Activated CD4-positive, alpha-beta memory T cell treated with anti-CD3 and anti-CD28 coated beads, Interleukin-2, amount 10 ng/mL, durations not matched to agents 7 days and 5 days (primary cell): ENCODE measurements around the gene LRRC70. TPM values are rescaled to one million over a fixed set of nuclear protein-coding genes. Genes with fewer than 3 reads are reported as not detected.

Experiments used
- CTCF ChIA-PET: fragments of 350-600 bp; sonication (Branson Sonifier 250); formaldehyde crosslinking; loops from one replicate; lab custom pipeline; 2021; ENCODE audit warnings: antibody characterized with exemption, inconsistent platforms; lab: Charles Lee
- POLR2A ChIA-PET: fragments of 350-600 bp; sonication (Branson Sonifier 250); formaldehyde crosslinking; loops from one replicate; lab custom pipeline; 2021; ENCODE audit warnings: antibody characterized with exemption; lab: Charles Lee
- DNase-seq: peaks from one replicate; pipeline ENCODE4 v3.0.0-alpha.2; 2020
- H3K27ac Mint-ChIP-seq: one replicate; pipeline ENCODE4 v1.8.0; 2021; ENCODE audit warnings: mild to moderate bottlenecking, mixed read lengths
- H3K27me3 Mint-ChIP-seq: one replicate; pipeline ENCODE4 v1.8.0; 2021; ENCODE audit warnings: mixed read lengths
- H3K36me3 Mint-ChIP-seq: one replicate; pipeline ENCODE4 v1.8.0; 2021; ENCODE audit warnings: low read depth, mixed read lengths
- H3K4me1 Mint-ChIP-seq: one replicate; pipeline ENCODE4 v1.8.0; 2021; ENCODE audit warnings: mixed read lengths
- H3K4me3 Mint-ChIP-seq: one replicate; pipeline ENCODE4 v1.8.0; 2021; ENCODE audit warnings: mild to moderate bottlenecking, mixed read lengths
- H3K9me3 Mint-ChIP-seq: one replicate; pipeline ENCODE4 v1.8.0; 2021; ENCODE audit warnings: mixed read lengths
- total RNA-seq, 2 experiments: library from RNA; stranded (reverse); gene quantifications; one replicate each; pipeline ENCODE4 v1.2.3, GENCODE V29; 2021

LRRC70 gene
- total RNA-seq, 2 experiments from 2014 or later, result 0.95 to 1.2 TPM

DNA sequence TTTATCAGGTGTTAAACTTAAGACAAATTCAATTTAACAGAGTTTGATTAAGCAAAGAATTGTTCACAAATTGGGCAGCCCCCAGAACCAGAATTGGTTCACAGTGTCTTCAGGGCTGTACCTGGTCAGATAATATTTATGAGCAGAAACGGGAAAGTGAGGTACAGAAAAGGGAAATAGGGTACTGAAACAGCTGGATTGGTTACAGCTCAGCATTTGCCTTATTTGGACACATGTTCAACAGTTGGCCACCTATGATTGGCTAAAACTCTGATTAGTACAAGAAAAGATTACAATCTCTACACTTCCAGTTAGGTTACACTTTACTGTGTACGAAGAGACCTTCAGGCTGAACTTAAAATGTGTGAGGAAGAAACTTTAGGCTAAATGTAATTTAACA lies 18.7 kb downstream of the LRRC70 start:
- ChIA-PET CTCF (no interaction called here), POLR2A (no interaction called here)
- H3K4me1 Mint-ChIP-seq, result peaks cover 1% of the 10 kb centered on the region
- H3K27ac Mint-ChIP-seq, result no peak overlapping the region
- no peak overlapping the region for H3K4me3 Mint-ChIP-seq
- H3K9me3 Mint-ChIP-seq, result no peaks in the 10 kb centered on the region
- no peak for DNase-seq
- no peaks in the 10 kb centered on the region for H3K27me3 Mint-ChIP-seq
- peaks cover 13% of the 10 kb centered on the region for H3K36me3 Mint-ChIP-seq

- H3K27ac Mint-ChIP-seq, result no peak overlapping the region
- ChIA-PET CTCF (no interaction called here), POLR2A (interaction anchor here (0.6 kb wide), 1 partner anchor 22 kb away, joined by 4 read pairs; the partner anchor contains the start of gene LRRC70)
- H3K9me3 Mint-ChIP-seq, result no peaks in the 10 kb centered on the region
- no peak overlapping the region for H3K4me3 Mint-ChIP-seq
- peaks cover 3% of the 10 kb centered on the region for H3K4me1 Mint-ChIP-seq
- peaks cover 5% of the 10 kb centered on the region for H3K36me3 Mint-ChIP-seq
- no peak for DNase-seq
- no peaks in the 10 kb centered on the region for H3K27me3 Mint-ChIP-seq
Observed at GRCh38 chr5:62600560-62601252, 22.1 kb downstream of the LRRC70 start.

GRCh38 chr5:62603934-62604333 lies 25.3 kb downstream of the LRRC70 start:
- ChIA-PET CTCF (no interaction called here), POLR2A (no interaction called here)
- DNase-seq, result no peak
- Mint-ChIP-seq H3K27ac (no peak overlapping the region), H3K9me3 (no peaks in the 10 kb centered on the region), H3K36me3 (peaks cover 14% of the 10 kb centered on the region), H3K4me1 (peaks cover 8% of the 10 kb centered on the region), H3K27me3 (no peaks in the 10 kb centered on the region), H3K4me3 (no peak overlapping the region)

DNA sequence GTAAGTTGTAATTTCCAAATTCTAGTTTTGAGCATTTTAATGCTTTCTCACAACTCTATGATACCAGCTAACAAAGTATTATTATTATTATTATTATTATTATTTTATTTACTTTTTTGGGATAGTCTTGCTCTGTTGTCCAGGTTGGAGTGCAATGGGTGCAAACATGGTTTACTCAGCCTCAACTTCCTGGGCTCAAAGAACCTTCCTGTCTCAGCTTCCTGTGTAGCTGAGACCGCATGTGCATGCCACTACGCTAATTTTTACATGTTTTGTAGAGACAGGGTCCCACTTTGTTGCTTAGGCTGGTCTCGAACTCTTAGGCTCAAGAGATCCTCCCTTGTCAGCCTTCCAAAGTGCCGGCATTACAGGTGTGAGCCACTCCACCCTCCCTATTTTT lies 27.0 kb downstream of the LRRC70 start:
- ChIA-PET CTCF (interaction anchor here (0.7 to 1.1 kb wide), 2 partner anchors 32 to 146 kb away, joined by 3 to 4 read pairs; no protein-coding TSS in a partner anchor), POLR2A (interaction anchor here (0.6 to 0.8 kb wide), 2 partner anchors 13 to 44 kb away, joined by 3 read pairs; no protein-coding TSS in a partner anchor)
- H3K27ac Mint-ChIP-seq, result no peak overlapping the region
- H3K36me3 Mint-ChIP-seq, result peaks cover 18% of the 10 kb centered on the region
- peaks cover 1% of the 10 kb centered on the region for H3K9me3 Mint-ChIP-seq
- H3K27me3 Mint-ChIP-seq, result no peaks in the 10 kb centered on the region
- DNase-seq, result no peak
- H3K4me1 Mint-ChIP-seq, result peaks cover 8% of the 10 kb centered on the region
- H3K4me3 Mint-ChIP-seq, result no peak overlapping the region

DNA sequence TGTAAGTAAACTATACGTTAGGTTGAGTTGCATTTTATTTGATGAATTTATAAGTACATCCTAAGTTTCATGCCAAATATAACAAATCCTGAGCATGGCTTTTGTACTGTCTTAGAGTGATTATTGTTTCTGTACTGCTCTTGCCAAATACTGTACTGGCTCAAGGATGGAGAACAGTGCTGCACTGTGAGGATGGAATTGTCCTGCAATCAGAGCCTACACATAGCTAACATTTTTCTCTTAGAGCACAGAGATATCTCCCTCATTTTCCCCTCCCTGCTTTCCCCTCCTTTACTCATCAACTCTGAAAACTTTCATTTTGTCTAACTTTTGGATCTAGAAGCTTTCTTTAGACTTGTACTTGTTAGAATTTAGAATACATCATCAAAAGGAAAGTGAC lies 28.3 kb downstream of the LRRC70 start:
- peaks cover 7% of the 10 kb centered on the region for H3K4me1 Mint-ChIP-seq
- H3K27me3 Mint-ChIP-seq, result no peaks in the 10 kb centered on the region
- ChIA-PET CTCF (no interaction called here), POLR2A (no interaction called here)
- no peak overlapping the region for H3K4me3 Mint-ChIP-seq
- peaks cover 1% of the 10 kb centered on the region for H3K9me3 Mint-ChIP-seq
- peaks cover 22% of the 10 kb centered on the region for H3K36me3 Mint-ChIP-seq
- no peak for DNase-seq
- H3K27ac Mint-ChIP-seq, result no peak overlapping the region

GRCh38 chr5:62607615-62608014 lies 29.0 kb downstream of the LRRC70 start:
- H3K4me3 Mint-ChIP-seq, result no peak overlapping the region
- H3K36me3 Mint-ChIP-seq, result peaks cover 22% of the 10 kb centered on the region
- no peaks in the 10 kb centered on the region for H3K27me3 Mint-ChIP-seq
- ChIA-PET POLR2A (no interaction called here), CTCF (interaction anchor here (1.0 kb wide), 1 partner anchor 24 kb away, joined by 3 read pairs; no protein-coding TSS in a partner anchor)
- no peak overlapping the region for H3K27ac Mint-ChIP-seq
- DNase-seq, result no peak
- H3K4me1 Mint-ChIP-seq, result peaks cover 7% of the 10 kb centered on the region
- H3K9me3 Mint-ChIP-seq, result peaks cover 1% of the 10 kb centered on the region

DNA sequence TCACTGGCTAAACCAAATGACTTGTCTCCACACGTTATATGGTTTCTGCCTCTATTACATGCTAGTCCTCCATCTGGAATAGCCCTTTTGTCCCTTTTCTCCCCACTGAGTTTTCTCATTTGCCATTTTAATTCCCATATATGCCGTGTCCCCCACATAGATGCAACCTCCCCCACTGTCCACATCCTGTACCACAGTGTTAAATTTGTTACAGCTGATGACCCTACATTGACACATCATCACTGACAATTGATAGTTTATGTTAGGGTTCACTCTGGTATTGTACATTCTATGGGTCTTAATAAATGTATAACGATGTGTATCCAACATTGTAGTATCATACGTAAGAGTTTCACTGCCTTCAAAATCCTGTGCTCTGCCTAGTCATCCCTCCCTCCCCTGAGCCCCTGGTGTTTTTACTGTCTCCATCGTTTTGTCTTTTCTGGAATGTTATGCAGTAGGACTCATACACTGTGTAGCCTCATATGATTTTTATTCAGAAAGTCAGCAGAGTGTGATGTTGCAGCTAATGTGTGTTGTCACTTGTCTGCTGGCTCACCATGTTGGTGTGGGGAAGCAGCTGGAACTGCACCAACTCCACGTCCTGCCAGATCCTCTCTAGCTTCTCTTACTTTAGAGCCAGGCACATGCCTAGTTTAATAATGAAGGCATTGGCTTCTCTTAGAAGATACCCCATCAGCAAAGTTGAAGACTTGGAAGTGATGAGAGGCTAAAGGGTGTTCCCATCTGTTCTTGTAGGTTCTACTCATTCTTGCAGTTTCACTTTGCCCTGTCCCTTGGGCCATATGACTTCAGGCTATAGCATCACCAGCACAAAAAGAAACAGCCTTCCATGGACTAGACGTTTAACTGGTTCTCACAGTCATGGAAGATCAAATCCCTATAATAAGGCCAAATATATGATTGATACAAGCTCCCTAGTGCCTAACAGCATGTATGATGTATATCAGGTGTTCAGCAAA lies 30.2 kb downstream of the LRRC70 start:
- Mint-ChIP-seq H3K4me3 (no peak overlapping the region), H3K9me3 (peaks cover 1% of the 10 kb centered on the region), H3K27me3 (no peaks in the 10 kb centered on the region), H3K36me3 (peaks cover 23% of the 10 kb centered on the region), H3K27ac (no peak overlapping the region), H3K4me1 (peaks cover 7% of the 10 kb centered on the region)
- CTCF ChIA-PET, result no interaction called here
- no peak for DNase-seq
- POLR2A ChIA-PET, result no interaction called here

GRCh38 chr5:62614355-62614754 lies 35.7 kb downstream of the LRRC70 start:
- no peak overlapping the region for H3K27ac Mint-ChIP-seq
- H3K4me1 Mint-ChIP-seq, result no peaks in the 10 kb centered on the region
- no peaks in the 10 kb centered on the region for H3K27me3 Mint-ChIP-seq
- CTCF ChIA-PET, result no interaction called here
- peaks cover 7% of the 10 kb centered on the region for H3K36me3 Mint-ChIP-seq
- POLR2A ChIA-PET, result no interaction called here
- no peak for DNase-seq
- peaks cover under 1% of the 10 kb centered on the region for H3K9me3 Mint-ChIP-seq
- no peak overlapping the region for H3K4me3 Mint-ChIP-seq

DNA sequence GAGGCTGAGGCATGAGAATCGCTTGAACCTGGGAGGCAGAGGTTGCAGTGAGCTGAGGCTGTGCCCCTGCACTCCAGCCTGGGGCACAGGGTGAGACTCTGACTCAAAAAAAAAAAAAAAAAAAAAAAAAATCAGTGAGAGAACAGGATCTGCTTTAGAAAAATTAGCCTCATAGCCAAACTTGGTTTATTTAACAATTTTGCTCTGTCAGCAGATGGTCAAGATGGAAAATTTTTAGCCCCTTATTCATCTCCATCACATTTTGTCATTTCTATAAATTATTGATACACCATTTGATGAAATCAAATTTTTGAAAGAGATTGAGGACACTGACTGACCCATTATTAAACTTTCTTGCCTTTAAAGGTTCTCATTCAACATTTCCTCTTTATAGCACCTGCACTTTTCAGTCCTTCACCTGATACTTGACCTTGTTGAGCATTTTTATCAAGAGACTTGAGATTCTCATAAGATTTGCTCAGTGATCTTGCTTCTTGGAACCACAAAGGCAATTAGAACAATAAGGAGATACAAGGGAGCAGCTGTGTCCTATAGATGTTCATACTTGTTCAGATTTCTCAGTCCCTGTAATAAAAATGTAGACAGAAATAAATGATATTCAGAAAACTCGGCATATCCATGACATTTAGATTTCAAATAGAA lies 38.1 kb downstream of the LRRC70 start:
- no peaks in the 10 kb centered on the region for H3K4me1 Mint-ChIP-seq
- no peak overlapping the region for H3K4me3 Mint-ChIP-seq
- ChIA-PET POLR2A (no interaction called here), CTCF (no interaction called here)
- no peak overlapping the region for H3K27ac Mint-ChIP-seq
- H3K27me3 Mint-ChIP-seq, result no peaks in the 10 kb centered on the region
- no peak for DNase-seq
- H3K36me3 Mint-ChIP-seq, result peaks cover 7% of the 10 kb centered on the region
- H3K9me3 Mint-ChIP-seq, result no peaks in the 10 kb centered on the region

- H3K36me3 Mint-ChIP-seq, result peaks cover 5% of the 10 kb centered on the region
- no peak overlapping the region for H3K27ac Mint-ChIP-seq
- CTCF ChIA-PET, result no interaction called here
- POLR2A ChIA-PET, result no interaction called here
- H3K9me3 Mint-ChIP-seq, result no peaks in the 10 kb centered on the region
- H3K4me1 Mint-ChIP-seq, result no peaks in the 10 kb centered on the region
- no peak for DNase-seq
- H3K4me3 Mint-ChIP-seq, result no peak overlapping the region
- no peaks in the 10 kb centered on the region for H3K27me3 Mint-ChIP-seq
Observed at GRCh38 chr5:62617943-62618342, 39.3 kb downstream of the LRRC70 start.

GRCh38 chr5:62620761-62621160 lies 42.1 kb downstream of the LRRC70 start:
- no peak for DNase-seq
- peaks cover 4% of the 10 kb centered on the region for H3K36me3 Mint-ChIP-seq
- no peak overlapping the region for H3K27ac Mint-ChIP-seq
- H3K27me3 Mint-ChIP-seq, result no peaks in the 10 kb centered on the region
- ChIA-PET CTCF (no interaction called here), POLR2A (no interaction called here)
- H3K4me1 Mint-ChIP-seq, result no peaks in the 10 kb centered on the region
- H3K9me3 Mint-ChIP-seq, result no peaks in the 10 kb centered on the region
- H3K4me3 Mint-ChIP-seq, result no peak overlapping the region

DNA sequence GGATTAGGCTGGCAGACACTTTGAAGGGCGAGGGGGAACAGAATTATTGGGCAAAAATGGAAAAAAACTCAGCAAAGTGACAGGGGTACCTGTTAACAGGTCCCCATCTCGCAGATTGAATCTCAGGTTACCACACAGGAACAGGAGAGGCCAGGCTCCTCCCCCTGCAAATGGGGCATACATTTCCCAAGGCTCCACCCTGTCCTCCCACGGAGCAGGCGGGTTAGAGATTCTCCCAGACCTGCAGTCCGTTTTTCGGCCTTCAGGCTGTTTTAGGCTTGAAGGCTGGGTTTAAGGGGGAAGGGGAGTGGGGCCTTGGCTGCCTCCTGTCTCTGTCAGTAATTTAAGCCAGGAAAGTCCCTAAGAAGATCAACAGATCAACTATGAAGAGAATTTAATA lies 42.7 kb downstream of the LRRC70 start:
- no peak for DNase-seq
- POLR2A ChIA-PET, result no interaction called here
- no peak overlapping the region for H3K4me3 Mint-ChIP-seq
- peaks cover 4% of the 10 kb centered on the region for H3K36me3 Mint-ChIP-seq
- H3K9me3 Mint-ChIP-seq, result no peaks in the 10 kb centered on the region
- CTCF ChIA-PET, result no interaction called here
- H3K4me1 Mint-ChIP-seq, result no peaks in the 10 kb centered on the region
- no peak overlapping the region for H3K27ac Mint-ChIP-seq
- H3K27me3 Mint-ChIP-seq, result no peaks in the 10 kb centered on the region

DNA sequence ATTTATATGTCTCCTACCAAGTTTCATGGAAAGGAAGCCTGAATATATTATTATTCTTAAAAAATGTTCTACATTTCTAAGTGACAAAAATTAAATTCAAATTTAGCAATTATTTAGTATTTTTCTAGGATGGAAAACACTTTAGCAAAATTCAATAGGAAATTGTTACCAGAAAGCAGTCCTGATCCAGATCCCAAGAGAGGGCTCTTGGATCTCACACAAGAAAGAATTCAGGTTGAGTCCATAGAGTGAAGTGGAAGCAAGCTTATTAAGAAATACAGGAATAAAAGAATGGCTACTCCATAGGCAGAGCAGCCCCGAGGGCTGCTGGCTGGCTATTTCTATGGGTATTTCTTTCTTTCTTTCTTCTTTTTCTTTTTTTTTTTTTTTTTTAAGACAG lies 44.7 kb downstream of the LRRC70 start:
- no peak overlapping the region for H3K4me3 Mint-ChIP-seq
- DNase-seq, result no peak
- no peak overlapping the region for H3K27ac Mint-ChIP-seq
- H3K27me3 Mint-ChIP-seq, result no peaks in the 10 kb centered on the region
- no peaks in the 10 kb centered on the region for H3K9me3 Mint-ChIP-seq
- H3K36me3 Mint-ChIP-seq, result peaks cover 4% of the 10 kb centered on the region
- H3K4me1 Mint-ChIP-seq, result no peaks in the 10 kb centered on the region
- POLR2A ChIA-PET, result no interaction called here
- CTCF ChIA-PET, result no interaction called here
